ENCODE results near the gene LRRC23.

- TF ChIP-seq, protein P1, sequence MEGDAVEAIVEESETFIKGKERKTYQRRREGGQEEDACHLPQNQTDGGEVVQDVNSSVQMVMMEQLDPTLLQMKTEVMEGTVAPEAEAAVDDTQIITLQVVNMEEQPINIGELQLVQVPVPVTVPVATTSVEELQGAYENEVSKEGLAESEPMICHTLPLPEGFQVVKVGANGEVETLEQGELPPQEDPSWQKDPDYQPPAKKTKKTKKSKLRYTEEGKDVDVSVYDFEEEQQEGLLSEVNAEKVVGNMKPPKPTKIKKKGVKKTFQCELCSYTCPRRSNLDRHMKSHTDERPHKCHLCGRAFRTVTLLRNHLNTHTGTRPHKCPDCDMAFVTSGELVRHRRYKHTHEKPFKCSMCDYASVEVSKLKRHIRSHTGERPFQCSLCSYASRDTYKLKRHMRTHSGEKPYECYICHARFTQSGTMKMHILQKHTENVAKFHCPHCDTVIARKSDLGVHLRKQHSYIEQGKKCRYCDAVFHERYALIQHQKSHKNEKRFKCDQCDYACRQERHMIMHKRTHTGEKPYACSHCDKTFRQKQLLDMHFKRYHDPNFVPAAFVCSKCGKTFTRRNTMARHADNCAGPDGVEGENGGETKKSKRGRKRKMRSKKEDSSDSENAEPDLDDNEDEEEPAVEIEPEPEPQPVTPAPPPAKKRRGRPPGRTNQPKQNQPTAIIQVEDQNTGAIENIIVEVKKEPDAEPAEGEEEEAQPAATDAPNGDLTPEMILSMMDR (IDR thresholded peaks at IDR 0.05) = no peak
- TF ChIP-seq EP300 (IDR thresholded peaks at IDR 0.05) = no peak
- TF ChIP-seq POLR2AphosphoS5 (IDR thresholded peaks at IDR 0.05) = no peak
Measured at GRCh38 chr12:6914947-6915788, 10.5 kb downstream of the LRRC23 start.
